GM18870 (cell line): ENCODE results near the gene CNTN5.

Source experiments
- ATAC-seq: cut with Tn5 transposase; IDR thresholded peaks from one replicate; pipeline ENCODE4 v1.9.1; 2021; ENCODE audit warnings: moderate library complexity; ENCODE audit not compliant: unreplicated experiment

CNTN5 gene

DNA sequence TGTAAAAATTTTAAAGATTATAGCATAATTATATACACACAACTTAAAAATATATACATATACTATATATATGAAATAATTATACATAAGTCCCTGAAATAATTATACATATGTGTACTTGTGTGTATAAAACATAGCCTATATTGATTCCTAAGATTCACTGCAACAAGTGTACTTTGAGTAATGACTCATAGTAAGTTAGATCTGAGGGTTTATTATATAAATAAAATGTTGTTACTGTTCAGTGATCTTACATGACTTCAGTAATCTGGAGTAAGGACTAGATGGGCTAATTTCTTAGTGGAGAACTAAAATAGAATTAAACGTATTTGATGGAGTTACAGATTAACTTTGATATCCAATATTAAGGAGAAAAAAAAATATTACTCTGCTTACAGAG, 350.5 kb downstream of the CNTN5 start:
- ATAC-seq = no peak

DNA sequence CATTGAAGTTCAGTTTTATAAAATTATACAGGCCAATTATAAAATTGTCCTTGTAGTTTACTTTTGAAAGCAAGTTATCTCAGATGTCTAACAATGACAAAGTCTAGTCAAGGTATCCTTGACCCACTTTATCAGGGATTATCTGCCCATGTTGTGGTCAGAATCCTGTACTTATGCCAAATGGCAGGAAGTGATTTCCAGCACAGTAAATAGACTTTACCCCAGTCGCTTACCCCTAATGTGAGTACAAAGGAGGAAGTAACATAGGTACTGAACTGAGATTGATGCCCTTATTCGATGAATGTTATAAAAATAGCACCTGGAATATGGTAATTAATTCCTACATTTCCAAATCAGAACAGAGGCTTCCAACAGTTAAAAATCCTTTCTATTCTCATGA, 355.7 kb downstream of the CNTN5 start:
- ATAC-seq = no peak

DNA sequence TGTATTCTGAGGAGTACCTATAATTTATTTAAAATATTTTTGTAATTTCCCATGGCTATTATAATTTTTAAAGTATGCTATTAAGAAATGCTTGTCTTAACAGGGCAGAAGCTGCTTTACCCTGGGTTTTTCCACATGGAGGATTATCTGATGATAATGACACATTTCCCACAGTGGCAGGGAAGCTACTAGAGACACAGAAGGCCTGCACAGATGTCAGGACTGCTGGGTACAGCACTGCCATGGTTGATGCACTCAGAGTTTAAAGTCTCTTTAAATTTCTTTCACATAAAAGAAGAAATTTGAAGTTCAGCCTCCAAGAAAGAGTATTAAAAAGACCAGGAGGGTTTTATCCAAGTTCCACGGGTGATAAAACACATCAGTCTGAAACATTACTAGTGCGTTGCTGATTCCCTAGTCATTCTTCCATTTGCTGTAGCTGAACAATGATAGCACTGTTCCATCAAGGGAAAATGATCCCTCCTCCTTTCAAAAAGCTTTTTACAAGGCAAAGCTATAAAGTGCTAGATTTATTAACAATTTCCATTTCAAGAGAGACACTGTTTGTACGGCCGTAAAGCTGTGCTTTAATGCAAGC, 363.0 kb downstream of the CNTN5 start:
- no peak for ATAC-seq

DNA sequence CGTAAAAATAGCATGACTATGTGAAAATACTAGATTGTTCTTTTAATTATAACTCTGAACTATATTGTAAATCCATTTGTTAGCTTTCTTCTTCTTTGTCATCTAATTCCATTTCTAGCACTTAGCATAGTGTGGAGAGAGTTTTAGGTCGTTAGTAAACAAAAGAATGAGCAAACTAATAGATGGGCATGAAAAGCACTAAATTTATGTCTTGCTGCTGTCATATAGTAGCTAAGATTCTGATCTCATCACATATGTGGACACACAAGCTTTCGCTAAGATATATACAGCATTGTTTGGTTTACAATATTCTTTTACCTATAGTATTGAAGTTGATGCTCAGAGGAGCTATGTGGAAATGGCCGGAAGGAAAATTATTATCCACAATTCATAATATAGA, 370.5 kb downstream of the CNTN5 start:
- no peak for ATAC-seq

DNA sequence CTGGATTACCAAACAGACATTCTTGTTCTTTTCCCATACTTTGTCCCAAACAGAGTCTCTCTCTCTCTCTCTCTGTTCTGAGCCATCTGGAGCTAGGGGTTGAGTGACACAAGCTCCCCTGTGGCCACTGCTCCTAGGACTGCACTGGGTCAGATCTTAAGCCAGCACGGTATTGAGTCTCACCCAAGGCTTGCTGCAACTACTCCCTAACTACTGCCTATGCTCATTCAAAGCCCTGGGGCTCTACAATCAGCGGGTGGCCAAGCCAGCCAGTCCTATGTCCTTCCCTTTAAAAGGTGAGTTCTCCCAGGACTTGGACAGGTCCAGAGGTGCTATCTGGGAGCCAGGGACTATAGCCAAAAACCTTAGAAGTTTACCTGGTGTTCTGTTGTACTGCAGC, 385.6 kb downstream of the CNTN5 start:
- ATAC-seq = no peak

DNA sequence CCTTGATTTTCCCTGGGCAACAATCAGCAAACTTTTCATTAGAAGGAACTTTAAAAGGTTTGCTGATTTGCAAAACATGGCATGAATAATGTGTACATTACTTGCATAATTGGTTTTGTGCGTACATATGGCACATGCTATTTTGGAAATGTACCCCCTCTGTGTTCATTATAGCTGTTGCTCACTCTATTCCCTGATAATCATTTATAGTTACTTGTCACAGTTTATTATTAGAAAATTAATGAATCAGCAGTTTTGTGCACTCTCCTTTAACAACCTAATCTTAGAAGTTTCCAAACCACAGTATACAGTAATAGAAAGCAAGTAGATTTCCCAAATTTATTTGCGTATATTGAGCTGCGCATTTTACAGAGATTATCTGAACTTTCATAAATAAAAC, 389.9 kb downstream of the CNTN5 start:
- no peak for ATAC-seq

DNA sequence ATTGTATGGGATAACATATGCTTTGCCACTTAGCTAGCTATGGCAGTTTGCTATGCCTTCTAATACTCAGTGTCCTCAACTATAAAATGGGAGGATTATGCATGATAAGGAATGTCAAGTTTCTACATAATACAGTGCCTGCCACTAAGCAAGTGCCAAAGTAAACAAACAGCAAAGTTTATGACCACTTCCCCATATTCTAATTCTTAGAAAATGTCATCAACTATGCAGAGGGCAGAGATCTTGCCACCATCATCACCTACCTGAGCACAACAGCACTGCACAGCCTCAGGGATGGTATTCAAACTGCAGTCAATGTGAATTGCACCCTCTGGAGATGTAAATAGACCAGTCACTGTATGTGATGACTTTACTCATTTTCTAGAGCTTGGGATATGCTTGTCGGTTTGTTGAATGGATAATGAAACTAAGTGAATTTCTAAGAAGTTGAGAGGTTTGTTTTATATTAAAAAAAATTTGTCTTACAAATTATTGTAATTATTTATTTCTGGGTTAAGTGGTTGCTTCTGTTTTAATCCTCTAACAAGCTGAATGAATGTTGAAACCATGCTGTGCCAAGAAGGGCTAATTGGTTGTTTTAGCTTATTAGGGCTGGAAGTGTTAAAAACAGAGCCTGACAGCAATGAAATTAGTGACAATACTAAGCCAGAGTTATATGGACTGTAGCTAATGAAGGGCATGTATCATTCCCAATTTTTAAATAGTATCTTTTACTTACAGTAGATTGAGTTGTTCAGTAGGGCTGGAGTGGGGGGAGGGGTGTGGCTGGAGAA, 398.4 kb downstream of the CNTN5 start:
- no peak for ATAC-seq

DNA sequence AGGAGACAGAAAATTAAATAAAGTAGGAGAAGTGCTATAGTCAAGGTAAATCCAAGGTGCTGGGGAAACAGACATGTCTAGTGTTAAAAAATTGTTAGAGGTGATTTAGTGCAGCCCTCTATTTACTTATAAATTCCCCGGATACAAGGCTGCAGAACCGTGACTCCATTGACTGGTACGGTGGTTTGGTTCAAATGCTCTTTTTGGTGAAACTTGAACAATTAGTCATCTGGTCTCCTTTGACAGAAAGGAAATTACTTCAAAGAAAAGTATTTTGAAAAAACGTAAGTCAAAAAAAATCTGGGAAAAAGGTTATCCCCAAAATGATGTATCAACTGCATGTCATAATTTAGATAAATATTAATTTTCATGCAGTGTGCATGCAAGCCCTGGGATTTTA, 399.2 kb downstream of the CNTN5 start:
- no peak for ATAC-seq

DNA sequence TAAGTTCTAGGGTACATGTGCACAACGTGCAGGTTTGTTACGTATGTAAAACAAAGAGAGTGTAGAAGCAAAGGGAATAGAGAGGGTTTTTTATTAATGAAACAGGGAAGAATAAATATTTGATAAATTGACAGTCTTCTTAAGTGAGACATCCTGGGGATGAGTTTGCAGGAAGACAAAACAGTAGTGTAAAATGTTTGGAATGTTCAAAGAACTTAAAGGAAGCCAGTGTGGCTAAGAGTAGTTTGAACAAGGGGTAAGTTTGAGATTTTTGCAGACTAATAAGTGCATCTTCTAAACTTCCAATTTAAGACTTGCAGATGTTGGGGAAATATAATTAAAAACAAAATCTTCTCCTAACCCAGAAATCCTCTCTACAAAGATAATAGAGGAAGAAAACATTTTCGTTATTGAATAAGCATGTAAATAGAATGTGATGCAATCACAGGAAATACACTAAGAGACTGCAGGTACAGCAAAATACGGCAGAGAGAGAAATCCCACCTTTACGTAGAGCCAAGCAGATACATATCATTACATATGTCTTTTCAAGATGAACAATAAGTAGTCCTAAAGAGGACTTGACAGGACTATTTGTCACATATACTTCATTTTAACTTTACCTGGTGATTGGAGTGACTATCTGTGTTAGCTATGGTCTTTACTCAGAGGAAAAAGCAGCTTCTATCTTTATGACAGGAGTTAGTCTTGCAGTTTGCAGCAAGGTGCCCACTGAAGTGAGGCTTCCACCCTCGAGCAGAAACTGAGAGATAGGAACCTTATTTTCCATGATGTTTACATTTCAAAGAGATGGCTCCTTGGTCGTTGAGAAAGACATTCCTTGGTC, 402.1 kb downstream of the CNTN5 start:
- ATAC-seq = no peak

DNA sequence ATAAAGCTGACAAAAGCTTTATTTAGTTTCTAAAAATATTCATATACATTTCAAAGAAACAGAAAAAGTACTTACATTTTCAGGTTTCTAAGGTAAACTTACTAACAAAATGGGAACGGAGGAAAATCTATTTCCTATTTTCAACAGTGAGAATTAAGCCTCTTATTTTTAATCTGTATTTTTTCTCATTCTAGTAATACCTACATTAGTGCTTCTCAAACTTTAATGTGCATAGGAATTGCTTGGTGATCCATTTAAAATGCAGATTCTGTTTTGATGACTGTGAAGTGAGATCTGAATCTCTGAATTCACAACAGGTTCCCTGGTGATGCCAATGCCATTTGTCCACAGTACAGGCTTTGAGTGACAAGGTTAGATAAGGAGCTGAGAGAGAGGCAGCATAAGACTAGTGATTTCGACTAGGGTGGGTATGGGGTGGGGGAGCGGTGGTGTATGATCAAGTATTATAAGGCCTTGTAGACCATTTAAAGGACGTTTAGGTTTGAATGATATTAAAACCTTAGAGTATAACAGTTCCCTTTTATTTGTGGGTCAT, 402.8 kb downstream of the CNTN5 start:
- ATAC-seq = no peak

DNA sequence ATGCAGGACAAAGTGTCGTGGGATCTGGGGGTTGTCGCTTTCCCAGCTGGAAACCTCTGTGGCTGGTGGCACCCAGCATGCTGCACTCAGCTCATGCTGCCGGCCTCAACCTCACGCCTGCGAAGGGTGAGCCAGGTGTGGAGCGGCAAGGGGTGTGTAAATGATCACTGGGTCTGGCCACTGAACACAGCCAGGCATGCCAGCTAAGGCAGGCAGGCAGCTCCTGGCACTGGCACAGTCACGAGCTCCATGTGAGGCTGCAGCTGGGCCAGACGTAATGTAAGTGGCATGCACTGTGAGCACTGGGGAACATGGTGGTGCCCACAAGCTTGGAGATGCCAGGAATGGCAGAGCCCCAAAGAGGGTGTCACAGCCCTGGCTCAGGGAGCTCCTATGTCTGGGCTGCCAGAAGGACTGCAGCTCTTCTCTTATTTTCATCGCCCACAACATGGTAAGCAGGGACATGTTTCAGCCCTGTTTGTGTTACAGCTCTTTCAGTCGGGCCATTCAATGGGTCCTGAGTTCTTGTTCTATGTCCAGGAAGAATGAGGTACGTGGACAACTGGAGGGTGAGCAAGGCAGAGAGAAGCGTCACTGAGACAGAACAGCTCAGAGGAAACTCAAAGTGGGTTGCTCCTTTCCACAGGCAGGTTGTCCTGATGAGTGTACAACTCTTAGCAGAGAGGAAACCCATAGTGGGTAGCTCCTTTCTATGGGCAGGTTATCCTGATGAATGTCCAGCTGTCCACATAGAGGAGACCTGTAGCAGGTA, 403.8 kb downstream of the CNTN5 start:
- ATAC-seq = no peak

DNA sequence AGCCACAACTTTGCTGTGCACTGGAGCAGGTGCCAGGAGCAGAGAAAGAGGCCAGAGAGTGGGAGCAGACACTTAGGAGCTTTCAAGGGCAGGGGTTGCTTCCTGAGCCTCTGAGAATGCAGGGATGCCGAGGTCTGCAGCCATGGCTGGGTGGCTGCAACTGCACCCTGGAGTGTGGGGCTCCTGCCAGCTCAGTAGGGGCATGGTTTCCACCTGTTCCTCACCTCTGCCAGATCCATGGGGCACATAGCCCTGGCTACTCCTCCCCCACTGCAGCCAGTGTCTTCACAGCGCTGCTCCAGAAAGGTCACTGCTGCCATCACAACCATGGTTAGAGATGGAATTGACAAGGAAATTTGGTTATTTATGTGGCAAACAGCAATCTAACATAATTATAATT, 404.8 kb downstream of the CNTN5 start:
- no peak for ATAC-seq

DNA sequence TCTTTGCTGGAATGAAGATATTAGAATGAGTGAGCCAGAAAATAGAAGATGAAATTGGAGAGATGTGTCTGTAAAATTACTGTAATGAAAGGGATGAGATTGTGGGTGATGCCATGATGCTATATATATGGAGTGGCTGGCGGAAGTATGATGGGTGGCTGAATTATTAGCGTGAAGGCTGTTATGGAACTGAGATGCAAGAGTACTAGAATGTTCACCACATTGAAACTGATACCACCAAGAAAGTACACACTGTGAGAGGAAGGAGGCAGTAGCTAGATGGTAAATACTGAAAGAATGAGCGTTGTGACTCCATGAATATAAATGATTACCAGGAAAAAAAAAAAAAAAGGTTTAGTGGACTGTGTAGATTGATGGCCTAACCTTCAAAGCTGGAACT, 411.9 kb downstream of the CNTN5 start:
- ATAC-seq = peak; percentile 87

DNA sequence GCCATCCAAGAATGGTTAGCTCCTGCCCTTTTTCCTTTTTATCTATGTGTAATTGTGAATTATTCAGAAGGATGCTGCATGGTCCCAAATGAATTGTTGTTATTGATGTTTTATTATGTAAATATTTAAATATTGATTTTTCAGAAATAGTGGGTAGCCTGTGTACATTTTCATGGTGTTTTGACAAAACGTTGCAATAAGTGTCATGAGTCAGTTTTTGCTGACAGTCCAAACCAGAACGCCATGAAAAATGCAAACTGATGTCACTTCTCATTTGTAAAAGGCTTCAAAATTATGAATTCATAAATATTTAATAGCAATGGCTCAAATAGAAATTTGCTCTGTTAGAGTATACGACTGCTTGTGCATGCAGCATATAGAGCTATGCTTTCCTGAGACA, 422.5 kb downstream of the CNTN5 start:
- no peak for ATAC-seq

DNA sequence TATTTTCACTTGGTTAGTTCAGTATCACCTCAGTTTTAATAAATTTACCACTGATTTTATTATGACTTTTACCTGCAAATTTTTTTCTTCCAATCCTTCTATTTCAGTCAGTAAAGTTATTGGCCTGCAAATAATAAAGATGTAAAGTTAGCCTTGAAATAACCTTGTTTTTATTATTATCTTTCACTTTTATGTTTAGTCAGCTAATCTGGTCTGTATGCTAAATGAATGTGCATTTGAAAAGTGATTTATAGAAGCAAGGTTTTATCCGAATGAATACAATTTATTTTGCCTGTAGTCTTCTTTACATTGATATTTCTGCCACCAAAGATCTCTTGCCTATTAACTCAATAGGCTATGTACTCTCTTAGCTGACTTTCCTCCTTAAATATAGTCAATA, 425.7 kb downstream of the CNTN5 start:
- no peak for ATAC-seq

DNA sequence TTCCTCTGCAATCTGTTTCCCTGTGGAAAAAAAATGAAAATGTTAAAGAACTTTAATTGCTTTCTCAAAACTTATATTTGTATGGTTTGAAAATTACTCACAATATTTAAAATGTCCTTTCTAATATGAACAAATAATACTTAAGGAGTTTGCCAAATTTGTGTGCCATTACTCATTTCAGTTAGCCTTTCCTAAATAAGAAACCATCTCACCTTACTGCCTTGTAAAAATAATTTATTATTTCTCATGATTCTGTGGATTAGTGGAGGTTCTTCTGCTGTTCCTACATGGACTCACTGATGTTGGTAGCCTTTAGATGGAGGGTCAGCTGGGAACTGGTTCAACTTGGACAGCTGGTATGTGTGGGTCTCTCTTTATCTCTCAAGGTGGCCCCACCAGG, 428.6 kb downstream of the CNTN5 start:
- ATAC-seq = no peak

DNA sequence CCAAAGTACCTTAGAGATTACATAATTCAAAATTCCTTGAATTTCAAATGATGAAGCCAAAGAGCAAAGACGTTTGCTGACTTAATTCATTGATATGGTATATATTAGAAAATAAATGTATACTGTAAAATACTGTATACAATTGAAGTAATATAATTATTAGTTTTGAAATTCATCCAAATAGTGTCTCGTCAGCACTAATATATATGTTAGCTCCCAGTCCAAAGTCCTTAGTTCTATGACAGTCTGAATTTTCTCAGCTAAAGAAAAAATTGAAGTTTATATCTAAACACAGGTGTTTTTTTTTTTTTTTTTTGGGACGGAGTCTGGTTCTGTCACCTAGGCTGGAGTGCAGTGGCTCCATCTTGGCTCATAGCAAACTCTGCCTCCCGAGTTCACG, 431.3 kb downstream of the CNTN5 start:
- ATAC-seq = no peak

DNA sequence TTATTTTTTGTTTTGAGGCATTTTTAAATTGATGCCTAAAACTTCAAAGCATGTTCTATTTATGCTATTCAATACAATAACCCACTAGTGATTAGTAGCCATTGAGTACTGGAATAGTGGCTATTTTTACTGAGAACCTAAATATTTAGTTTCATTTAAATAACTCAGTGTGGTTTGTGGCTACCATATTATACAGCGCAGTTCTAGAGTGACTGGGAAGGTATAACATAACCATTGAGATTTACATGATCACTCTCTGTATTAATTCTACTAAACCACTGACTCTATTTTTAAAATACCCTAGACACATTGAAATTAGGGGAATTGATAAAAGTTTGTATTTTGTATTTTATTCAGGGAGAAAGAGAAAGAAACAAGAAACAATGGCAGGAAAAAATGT, 441.2 kb downstream of the CNTN5 start:
- no peak for ATAC-seq

DNA sequence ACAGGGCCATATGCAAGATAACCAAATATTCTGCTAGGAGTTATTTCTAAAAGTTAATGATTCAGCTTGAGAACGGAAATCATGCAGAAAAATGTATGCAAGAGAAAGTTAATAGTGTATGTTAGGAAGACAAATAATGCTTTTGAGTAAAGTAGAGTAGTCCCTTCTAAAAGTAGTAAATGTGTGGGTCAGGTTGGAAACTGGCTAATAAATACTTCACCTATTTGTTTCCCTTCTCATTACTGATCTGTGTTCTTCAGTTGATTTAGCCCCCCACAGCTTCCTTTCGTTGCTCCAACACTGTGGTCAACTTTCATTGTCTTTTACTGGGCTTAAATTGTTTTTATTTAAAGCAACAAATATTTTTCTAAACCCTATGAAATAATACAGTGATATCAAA, 444.2 kb downstream of the CNTN5 start:
- ATAC-seq = no peak

DNA sequence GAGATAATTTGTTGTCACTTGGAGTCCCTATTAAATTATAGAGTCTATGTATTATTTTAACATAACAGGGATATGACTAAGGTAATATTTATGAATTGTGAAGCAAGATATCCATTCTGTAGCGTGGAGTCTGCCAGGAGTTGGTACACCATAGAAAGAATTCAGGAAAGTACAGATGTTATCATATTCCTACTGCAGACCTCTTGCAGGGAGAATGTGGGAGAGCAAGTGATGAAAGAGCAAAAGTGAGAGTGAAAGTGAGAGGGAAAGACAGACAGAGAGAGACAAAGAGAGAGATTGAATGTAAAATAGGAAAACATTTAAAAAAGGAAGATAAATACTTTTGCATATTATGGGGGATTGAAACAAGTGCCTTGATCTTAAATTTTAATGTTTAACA, 468.8 kb downstream of the CNTN5 start:
- ATAC-seq = no peak

DNA sequence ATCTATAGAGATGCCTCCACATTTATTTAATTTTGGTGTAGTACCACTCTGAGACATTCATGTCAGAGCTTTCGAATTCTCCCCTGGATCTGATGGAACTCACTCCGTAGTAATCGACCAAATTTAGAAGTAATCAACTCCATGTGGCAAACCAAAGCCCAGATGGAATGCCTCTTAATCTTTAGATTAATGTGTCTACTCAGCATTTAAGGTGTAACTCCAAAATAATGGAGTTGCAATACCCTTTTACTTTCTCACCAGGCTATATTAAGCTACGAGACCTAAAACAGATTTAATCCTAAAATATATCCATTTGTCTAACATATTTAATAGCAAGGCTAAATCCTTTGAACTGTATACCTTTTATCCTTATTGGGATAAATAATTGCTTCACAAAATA, 473.3 kb downstream of the CNTN5 start:
- ATAC-seq = no peak
